Measurements from ENCODE around the gene MYBBP1A. TPM values are rescaled to one million over a fixed set of nuclear protein-coding genes. Genes with fewer than 3 reads are reported as not detected.

MYBBP1A gene
- total and polyA plus RNA-seq, 2 experiments from 2014 or later, result 70.7 to 213 TPM

DNA sequence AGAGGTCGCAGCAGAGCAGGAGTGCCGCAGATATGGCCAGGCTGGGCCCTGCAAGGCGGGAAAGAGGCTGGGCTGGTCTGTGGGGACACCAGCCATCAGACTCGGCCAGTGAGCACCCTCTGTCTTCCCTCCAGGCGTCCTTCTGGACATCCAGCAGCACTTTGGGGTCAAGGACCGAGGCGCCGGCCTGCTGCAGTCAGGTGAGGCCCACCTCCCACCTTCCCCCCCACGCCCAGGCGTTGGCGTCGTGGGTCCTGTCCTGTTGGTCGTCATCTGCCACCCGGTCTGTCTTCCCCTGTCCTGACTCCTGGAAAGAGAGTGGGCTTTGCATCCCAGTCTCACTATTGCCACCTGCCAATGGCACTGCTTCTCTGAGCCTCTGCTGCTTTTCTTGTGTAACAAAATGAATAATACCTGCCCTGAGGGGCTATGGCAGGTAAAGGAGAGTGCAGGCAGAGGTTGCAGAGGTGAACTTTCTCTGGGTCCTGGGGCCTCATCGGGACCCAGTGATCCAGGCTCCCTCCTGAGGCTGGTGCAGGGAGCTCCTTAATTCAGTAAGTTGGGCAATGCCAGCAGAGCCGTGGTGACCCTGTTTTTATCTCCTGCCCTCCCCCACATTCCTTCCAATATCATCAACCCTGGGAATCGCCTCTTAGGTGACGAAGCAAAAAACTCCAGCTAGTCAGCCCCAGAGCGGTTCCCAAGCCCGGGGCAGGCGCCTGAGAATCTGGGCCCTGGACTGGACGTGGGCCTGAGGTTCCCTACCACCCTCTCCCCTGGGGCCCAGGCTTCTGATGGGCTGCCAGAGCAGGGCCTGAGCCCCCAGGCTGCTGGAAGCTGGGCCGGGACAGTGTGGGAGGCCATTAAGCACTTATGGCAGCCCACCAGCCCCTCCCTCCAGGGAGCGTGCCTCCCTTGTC lies 41.8 kb downstream of the MYBBP1A start (continued):
- TF ChIP-seq, protein P1, sequence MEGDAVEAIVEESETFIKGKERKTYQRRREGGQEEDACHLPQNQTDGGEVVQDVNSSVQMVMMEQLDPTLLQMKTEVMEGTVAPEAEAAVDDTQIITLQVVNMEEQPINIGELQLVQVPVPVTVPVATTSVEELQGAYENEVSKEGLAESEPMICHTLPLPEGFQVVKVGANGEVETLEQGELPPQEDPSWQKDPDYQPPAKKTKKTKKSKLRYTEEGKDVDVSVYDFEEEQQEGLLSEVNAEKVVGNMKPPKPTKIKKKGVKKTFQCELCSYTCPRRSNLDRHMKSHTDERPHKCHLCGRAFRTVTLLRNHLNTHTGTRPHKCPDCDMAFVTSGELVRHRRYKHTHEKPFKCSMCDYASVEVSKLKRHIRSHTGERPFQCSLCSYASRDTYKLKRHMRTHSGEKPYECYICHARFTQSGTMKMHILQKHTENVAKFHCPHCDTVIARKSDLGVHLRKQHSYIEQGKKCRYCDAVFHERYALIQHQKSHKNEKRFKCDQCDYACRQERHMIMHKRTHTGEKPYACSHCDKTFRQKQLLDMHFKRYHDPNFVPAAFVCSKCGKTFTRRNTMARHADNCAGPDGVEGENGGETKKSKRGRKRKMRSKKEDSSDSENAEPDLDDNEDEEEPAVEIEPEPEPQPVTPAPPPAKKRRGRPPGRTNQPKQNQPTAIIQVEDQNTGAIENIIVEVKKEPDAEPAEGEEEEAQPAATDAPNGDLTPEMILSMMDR (conservative IDR thresholded peaks at IDR 0.05; ENCODE audit: low read depth in 2 of 2), result no peak
- TF ChIP-seq EZH2 (IDR thresholded peaks at IDR 0.05; ENCODE audit: low read depth, unreplicated experiment), result no peak
- no peak for TF ChIP-seq POLR2AphosphoS5 (IDR thresholded peaks at IDR 0.05; ENCODE audit: low read depth)
- no peak for TF ChIP-seq NANOG (IDR thresholded peaks at IDR 0.05; ENCODE audit: borderline replicate concordance)
- no peak for TF ChIP-seq EZH2phosphoT487 (IDR thresholded peaks at IDR 0.05; ENCODE audit: unreplicated experiment)
- TF ChIP-seq, protein P2, sequence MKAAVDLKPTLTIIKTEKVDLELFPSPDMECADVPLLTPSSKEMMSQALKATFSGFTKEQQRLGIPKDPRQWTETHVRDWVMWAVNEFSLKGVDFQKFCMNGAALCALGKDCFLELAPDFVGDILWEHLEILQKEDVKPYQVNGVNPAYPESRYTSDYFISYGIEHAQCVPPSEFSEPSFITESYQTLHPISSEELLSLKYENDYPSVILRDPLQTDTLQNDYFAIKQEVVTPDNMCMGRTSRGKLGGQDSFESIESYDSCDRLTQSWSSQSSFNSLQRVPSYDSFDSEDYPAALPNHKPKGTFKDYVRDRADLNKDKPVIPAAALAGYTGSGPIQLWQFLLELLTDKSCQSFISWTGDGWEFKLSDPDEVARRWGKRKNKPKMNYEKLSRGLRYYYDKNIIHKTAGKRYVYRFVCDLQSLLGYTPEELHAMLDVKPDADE (IDR thresholded peaks at IDR 0.05), result no peak
- TF ChIP-seq JUNB (IDR thresholded peaks at IDR 0.05; ENCODE audit: unreplicated experiment), result no peak

DNA sequence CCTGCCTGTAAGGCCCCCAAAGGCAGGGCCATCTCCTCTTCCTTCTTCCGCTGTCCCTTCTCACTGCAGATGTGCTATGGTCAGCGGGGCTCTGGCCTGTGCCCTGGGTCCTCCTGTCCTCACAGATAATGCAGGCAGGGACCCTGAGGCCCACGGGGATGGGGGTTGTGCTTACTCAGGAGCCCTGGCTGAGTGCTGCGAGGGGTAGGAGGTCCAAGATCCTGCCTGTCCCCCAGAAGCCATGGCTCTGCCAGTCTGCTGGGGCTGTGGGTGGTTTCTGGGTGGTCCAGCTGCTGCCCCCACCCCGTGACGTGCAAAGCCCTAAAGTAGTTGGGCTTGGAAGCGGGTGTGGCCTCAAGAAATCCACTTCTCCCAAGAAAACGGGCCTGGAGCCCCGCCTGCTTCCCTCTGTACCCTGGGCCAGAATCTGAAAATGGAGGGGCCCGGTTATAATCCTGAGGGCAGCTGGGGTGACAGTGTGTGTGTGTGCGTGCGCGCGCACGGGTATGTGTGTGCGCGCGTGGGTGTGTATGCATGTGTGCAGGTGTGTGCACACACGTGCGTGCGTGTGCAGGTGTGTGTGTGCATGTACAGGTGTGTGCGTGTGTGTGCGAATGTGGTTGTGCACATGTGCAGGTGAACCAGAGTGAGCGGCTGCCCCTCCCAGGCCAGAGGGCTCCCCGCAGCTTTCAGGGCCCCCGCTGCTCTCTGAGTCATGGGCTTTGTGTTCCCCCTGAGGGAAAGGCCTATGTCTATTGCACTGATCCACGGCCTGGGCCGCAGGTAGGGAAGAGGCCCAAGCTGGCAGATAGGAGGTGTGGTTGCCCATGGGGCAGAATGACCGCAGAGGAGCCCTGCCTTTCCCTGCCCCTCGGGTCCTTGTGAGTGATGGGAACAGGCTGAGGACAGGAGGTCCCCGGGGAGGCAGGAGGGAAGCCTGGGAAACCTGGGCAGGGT lies 42.8 kb downstream of the MYBBP1A start:
- no peaks in the 10 kb centered on the region for H3K36me3 ChIP-seq (ENCODE audit: insufficient read depth)
- DNase-seq (ENCODE audit: low spot score), result no peak
- no peak overlapping the region for H3K4me3 Mint-ChIP-seq
- no peaks in the 10 kb centered on the region; the same call in 2 of the 3 replicates for H3K9me3 Mint-ChIP-seq
- no peak overlapping the region; the same call in 1 of the 2 replicates for H3K27ac Mint-ChIP-seq
- H4K20me1 ChIP-seq (replicated peaks; ENCODE audit: insufficient read depth), result no peaks in the 10 kb centered on the region
- no peak overlapping the region for H2AFZ ChIP-seq
- H3K4me1 ChIP-seq (ENCODE audit: insufficient read depth), result no peaks in the 10 kb centered on the region
- H3K27me3 Mint-ChIP-seq (ENCODE audit: insufficient read depth, low read depth, poor library complexity), result peaks cover 21% of the 10 kb centered on the region
- no peaks in the 10 kb centered on the region for H3K9me2 ChIP-seq (ENCODE audit: insufficient read depth)
- H3F3A ChIP-seq (replicated peaks; ENCODE audit: low read depth), result no peaks in the 10 kb centered on the region
- H3K27me3 ChIP-seq (ENCODE audit: insufficient read depth), result no peaks in the 10 kb centered on the region
- H3K36me3 Mint-ChIP-seq (ENCODE audit: low read depth), result no peaks in the 10 kb centered on the region
- H3K27ac ChIP-seq (ENCODE audit: low read depth), result no peak overlapping the region
- no peaks in the 10 kb centered on the region for H3K79me2 ChIP-seq (replicated peaks; ENCODE audit: insufficient read depth)
- no peak overlapping the region for H3K4me2 ChIP-seq
- H3K4me1 Mint-ChIP-seq, result peaks cover 7% of the 10 kb centered on the region; the same call in 2 of the 3 replicates
- H3K4me3 ChIP-seq, result no peak overlapping the region
- TF ChIP-seq CREB1 (CRISPR knock-in tag; IDR thresholded peaks at IDR 0.05; ENCODE audit: low read depth) (no peak), NANOG (IDR thresholded peaks at IDR 0.05; ENCODE audit: borderline replicate concordance) (no peak), EZH2phosphoT487 (IDR thresholded peaks at IDR 0.05; ENCODE audit: unreplicated experiment) (no peak), EZH2 (IDR thresholded peaks at IDR 0.05; ENCODE audit: low read depth, unreplicated experiment) (no peak), POLR2AphosphoS5 (IDR thresholded peaks at IDR 0.05; ENCODE audit: low read depth) (no peak), ZNF114 (CRISPR knock-in tag; IDR thresholded peaks at IDR 0.05) (no peak)
- TF ChIP-seq, protein P2 (IDR thresholded peaks at IDR 0.05), result no peak
- TF ChIP-seq, protein P1 (conservative IDR thresholded peaks at IDR 0.05; ENCODE audit: low read depth in 2 of 2), result no peak
- TF ChIP-seq, protein P3, sequence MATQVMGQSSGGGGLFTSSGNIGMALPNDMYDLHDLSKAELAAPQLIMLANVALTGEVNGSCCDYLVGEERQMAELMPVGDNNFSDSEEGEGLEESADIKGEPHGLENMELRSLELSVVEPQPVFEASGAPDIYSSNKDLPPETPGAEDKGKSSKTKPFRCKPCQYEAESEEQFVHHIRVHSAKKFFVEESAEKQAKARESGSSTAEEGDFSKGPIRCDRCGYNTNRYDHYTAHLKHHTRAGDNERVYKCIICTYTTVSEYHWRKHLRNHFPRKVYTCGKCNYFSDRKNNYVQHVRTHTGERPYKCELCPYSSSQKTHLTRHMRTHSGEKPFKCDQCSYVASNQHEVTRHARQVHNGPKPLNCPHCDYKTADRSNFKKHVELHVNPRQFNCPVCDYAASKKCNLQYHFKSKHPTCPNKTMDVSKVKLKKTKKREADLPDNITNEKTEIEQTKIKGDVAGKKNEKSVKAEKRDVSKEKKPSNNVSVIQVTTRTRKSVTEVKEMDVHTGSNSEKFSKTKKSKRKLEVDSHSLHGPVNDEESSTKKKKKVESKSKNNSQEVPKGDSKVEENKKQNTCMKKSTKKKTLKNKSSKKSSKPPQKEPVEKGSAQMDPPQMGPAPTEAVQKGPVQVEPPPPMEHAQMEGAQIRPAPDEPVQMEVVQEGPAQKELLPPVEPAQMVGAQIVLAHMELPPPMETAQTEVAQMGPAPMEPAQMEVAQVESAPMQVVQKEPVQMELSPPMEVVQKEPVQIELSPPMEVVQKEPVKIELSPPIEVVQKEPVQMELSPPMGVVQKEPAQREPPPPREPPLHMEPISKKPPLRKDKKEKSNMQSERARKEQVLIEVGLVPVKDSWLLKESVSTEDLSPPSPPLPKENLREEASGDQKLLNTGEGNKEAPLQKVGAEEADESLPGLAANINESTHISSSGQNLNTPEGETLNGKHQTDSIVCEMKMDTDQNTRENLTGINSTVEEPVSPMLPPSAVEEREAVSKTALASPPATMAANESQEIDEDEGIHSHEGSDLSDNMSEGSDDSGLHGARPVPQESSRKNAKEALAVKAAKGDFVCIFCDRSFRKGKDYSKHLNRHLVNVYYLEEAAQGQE (IDR thresholded peaks at IDR 0.05; ENCODE audit: unreplicated experiment), result no peak
- ATAC-seq, result peak; percentile 5; the same call in 2 of the 3 replicates
